ENCODE results near the gene PSD4. TPM values are rescaled to one million over a fixed set of nuclear protein-coding genes. Genes with fewer than 3 reads are reported as not detected.

PSD4 gene
- total RNA-seq, 1 donor from 2014 or later, result 55.1 TPM

DNA sequence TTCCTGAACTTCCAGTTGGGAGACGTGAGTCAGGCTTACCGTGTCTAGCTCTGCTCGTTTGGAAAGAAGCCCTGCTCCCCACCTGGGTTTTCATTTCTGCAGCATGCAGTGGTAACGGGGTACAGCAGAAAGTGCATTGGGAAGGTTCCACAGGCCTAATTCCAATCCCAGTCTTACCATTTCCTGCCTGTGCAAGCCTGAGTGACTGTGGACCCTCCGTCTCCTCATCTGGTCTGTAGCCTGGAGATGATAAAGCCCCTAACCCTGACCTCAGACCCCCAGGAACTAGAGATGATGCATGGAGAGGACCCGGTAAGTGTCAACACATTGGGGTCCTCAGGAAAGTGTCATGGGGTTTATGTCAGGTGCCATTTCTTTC, 5.8 kb upstream of the PSD4 start:
- no peak for DNase-seq (ENCODE audit: low spot score)

DNA sequence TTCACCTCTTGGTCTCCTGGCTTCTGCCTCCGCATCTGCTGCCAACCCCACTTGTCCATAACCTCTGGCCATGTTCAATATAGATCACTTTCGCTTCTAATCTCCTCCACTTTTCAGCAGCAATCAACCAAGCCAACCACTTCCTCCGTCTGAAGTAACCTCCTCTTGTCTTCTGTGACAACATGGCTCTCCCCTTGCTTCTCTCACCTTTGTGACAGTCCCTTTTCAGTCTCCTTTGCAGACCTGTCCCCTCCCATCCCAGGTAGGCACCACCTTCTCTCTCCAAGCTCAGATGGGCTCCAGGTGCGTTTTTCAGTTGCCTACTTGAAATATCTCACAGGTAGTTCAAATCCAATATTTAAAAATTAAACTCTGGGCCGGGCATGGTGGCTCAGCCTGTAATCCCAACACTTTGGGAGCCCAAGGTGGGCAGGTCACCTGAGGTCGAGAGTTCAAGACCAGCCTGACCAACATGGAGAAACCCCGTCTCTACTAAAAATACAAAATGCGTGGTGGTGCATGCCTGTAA, 4.7 kb upstream of the PSD4 start:
- DNase-seq (ENCODE audit: low spot score), result no peak

- no peak for DNase-seq (ENCODE audit: low spot score)
Measured at GRCh38 chr2:113169586-113169985, 4.2 kb upstream of the PSD4 start.

GRCh38 chr2:113171334-113172075, 2.3 kb upstream of the PSD4 start:
- no peak for DNase-seq (ENCODE audit: low spot score)

DNA sequence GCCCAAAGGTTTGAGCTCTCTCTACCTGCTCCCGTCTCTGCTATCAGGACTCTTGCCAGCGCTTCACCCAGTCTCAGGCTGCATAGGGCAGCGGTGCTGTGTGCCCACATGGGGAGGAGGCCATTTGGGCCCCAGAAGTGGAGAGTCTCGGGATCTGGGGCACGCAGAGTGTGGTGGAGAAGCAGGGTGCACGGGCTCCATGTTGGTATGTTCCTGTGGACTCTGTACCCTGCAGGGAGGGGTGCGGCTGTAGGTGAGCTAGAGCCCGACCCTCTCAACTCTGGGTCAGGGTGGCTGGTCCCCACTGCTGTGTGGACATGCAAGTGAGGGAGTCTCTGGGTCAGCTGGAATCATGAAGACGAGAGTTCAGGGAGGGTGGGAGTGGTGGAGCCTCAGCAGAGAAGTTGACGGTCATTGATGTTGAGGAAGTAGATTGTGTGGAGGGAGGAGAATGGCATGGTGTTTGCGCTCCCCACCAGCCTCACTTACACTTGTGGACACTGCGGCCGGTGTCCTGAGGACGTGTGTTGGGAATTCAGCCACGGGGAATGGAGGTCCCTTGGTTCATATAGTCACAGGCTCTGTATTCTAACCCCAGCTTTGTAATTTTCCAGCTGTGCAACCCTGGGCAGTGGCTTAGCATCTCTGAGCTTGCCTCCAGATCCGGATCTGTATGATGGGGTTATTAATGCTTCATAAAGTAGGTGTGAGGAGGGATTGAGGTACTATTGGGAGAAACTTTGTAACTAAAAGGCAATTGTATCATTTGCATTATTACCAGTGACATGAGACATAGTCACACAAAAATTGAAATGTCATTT, 840 bp upstream of the PSD4 start:
- peak; percentile 35 for DNase-seq (ENCODE audit: low spot score)

DNA sequence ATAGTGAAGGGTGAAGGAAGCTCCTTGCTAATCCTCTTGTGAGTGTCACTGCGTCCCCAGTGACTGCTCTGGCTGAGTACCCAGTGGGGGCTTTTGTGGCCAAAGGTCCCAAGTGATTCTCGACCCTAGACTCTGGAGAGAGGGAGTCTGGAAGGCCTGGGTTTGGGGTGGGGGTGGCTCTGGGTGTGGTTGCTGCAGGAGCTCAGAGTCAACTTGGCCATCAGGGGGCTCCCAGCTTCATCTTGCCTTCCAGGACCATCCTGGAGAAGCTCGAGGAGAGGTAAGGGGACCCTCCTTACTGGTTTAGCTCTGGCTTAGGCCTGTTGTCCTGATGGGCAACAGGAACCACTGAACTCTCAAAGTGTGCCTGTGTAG, 592 bp downstream of the PSD4 start:
- DNase-seq (ENCODE audit: low spot score), result peak; percentile 37

GRCh38 chr2:113175042-113175628, 1.4 kb downstream of the PSD4 start:
- DNase-seq (ENCODE audit: low spot score), result peak; percentile 42

- peak; percentile 35 for DNase-seq (ENCODE audit: low spot score)
Measured at GRCh38 chr2:113175736-113176695, 2.2 kb downstream of the PSD4 start.

DNA sequence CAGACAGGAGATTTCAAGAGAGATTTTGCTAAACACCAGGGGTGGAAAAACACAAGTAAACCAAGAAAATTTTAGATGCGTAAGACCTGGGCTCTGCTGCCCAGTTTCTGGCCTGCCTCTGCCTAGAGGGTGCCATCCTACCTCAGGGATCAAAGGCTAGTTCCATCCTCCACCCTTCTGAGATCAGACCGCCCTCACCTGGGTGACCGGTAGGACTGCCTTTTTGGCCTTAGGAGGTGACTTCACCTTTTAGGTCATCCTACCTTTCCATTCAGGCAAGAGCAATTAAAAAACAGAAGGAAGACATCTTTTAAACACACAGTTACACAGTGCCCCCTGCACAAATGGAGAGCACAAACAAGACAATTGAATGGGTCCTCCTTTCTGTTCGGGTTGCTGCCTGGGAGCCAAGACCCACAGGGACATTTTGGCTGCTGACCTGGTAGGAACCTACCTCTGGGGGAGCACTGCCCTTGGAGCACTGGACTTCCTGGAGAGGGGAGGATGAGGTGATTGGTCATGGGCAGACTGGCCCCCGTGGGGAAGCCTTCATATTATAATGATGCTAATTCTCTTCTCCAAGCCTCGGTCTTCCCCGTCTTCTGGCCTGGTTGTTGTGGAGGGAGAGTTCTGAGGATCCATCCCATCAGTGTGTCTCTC, 3.1 kb downstream of the PSD4 start:
- no peak for DNase-seq (ENCODE audit: low spot score)

DNA sequence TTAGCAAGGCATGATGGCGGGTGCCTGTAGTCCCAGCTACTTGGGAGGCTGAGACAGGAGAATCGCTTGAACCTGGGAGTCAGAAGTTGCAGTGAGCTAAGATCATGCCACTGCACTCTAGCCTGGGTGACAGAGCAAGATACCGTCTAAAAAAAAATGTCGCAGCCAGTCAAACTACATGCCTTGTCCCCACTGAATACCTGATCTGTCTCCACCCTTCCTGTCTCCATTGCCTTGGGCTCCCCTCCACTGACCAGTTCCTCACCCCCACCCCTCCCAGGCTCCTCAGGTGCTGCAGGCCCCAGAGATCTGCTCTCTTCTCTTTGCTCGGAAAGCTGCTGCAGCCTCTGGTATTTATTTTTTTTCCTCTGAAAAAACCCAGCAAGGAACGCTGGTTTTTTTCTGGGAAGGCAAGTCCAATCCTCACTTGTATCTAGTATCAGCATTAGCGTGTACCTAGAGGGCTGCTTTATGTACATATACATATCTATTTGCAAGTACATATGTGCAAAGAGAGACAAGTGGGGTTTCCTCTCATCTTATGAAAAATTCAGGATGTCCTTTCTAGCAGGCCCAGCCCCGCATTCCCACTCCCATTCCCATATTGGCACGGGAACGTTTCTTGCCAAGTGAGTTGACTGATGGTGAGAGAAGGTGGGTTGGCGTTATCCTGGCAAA, 4.4 kb downstream of the PSD4 start:
- no peak for DNase-seq (ENCODE audit: low spot score)

DNA sequence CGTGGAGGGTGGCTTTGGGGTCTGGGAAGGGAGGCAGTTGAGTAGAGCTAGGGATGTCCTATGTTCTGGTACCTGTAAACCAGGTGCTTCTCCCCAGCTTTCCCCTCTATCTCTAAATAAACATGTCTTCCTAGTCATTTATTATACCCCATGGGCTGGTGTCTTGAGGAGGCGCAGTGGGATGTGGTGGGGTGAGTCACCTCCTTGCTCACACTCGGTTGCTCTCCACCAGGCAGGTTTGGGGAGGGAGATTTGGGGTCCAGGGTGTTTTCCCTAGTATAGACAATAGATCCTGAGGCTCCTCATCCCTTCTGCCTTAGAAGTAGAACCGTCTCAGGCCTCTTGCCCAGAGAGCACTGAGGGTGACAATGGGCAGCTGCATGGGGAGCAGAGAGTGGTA, 5.1 kb downstream of the PSD4 start:
- no peak for DNase-seq (ENCODE audit: low spot score)

- no peak for DNase-seq (ENCODE audit: low spot score)
Measured at GRCh38 chr2:113179446-113180045, 5.8 kb downstream of the PSD4 start.

DNA sequence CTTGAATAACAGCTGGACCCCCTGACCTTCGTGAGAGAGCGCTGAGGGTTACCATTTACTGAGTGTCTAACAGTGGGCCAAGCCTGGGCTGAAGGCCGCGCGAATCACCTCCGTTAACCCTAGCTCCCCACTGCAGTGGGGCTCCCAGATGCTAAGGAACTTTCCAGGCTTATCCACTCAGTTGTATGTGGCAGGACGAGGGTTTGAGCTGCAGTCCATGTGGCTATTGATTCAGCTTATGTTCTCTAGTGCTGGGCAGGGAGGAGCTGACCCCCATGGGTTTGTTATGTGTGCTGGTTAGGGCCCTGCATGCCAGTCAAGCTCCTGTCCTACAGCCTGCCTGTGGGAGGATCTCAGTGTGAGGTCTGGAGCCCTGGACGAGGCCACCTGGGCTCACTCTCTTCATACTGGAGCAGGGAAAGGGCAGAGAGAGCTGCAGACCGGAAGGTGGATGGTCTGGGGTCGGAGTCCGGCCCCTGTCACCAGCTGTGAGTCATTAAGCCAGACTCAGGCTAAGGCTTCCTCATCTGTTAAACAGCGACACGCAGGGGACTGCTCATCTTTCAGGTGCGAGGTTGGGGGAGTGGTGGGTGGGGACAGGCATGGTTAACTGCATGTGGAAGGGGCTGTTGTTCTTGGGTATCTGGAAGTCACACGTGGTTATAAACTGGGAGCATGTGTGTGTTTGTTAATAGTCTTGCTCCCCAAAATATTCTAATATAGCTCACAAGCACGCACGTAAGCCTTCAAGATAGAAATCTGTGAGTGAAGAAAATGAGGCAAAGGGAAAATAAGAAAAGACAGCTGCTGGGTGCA, 6.6 kb downstream of the PSD4 start:
- DNase-seq (ENCODE audit: low spot score), result no peak

DNA sequence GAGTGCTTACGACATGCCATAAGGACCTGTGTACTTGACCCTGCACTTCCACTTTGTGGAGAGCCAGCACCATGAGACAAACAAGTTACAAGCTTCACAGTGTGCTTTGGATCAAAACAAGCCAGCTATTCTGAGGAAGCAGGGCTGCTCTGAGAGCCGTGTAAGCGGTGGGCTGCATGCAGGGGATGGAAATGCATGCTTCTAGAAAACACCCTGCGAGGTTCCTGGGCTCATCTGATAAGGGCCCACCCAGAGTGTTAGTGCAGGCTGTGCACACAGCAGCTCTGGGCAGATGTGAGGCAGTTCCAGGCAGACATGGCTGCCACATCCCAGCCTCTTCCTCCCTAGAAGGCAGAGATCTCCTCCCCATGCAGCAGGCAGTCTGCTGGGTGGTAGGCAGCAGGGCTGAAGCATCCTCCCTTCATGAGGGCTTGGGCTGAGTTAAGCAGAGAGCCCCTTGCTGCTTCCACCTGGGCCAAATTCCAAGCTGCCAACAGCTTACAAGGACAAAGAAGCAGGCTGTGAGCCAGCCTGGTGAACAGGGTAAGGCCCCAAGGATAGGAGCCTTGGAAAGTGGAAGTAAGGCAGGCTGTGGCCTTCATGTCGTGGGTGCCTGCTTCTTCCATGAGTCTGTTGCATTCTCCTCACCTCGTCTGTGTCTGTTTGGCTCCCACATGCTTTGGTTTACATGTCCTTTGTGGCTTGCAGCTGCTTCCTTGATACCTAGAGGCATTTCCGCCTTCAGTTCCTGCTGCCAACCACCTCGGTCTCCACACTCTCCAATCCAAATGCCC, 7.7 kb downstream of the PSD4 start:
- no peak for DNase-seq (ENCODE audit: low spot score)

DNA sequence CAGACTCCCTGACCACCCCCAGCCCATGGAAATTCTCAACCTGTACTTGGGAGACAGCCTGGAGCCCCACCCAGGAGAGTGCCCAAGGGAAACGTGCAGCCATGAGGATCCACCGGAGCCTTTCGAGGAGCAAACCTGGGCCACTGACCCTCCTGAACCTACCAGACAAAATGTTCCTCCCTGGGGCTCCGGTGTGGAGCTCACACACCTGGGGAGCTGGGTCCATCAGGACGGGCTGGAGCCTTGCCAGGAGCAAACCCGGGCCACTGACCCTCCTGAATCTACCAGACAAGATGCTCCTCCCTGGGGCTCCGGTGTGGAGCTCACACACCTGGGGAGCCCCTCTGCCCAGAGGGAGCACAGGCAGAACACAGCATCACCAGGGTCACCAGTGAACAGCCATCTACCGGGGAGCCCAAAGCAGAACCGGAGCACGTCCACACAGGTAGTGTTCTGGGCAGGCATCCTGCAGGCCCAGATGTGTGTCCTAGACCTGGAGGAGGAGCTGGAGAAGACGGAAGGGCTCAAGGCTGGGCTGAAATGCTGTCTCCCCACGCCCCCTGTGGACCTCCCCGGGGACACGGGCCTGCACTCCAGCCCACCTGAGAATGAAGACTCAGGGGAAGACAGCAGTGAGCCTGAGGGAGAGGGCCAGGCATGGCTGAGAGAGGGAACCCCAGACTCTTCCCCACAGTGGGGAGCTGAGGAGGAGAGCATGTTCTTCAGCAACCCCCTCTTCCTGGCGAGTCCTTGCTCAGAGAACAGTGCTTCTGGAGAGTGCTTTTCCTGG, 8.9 kb downstream of the PSD4 start:
- no peak for DNase-seq (ENCODE audit: low spot score)

GRCh38 chr2:113183264-113183663, 9.5 kb downstream of the PSD4 start:
- no peak for DNase-seq (ENCODE audit: low spot score)

GRCh38 chr2:113183703-113184102, 9.9 kb downstream of the PSD4 start:
- DNase-seq (ENCODE audit: low spot score), result no peak

Data from ureter (tissue), 1 donor.